ENCODE measurements around the gene USP17L12. TPM values are rescaled to one million over a fixed set of nuclear protein-coding genes. Genes with fewer than 3 reads are reported as not detected.
"Not testable (repeated sequence)": the region's sequence is repeated elsewhere in the genome, so short reads cannot be mapped to it uniquely, and the experiment has no call there.

The USP17L12 gene, protein sequence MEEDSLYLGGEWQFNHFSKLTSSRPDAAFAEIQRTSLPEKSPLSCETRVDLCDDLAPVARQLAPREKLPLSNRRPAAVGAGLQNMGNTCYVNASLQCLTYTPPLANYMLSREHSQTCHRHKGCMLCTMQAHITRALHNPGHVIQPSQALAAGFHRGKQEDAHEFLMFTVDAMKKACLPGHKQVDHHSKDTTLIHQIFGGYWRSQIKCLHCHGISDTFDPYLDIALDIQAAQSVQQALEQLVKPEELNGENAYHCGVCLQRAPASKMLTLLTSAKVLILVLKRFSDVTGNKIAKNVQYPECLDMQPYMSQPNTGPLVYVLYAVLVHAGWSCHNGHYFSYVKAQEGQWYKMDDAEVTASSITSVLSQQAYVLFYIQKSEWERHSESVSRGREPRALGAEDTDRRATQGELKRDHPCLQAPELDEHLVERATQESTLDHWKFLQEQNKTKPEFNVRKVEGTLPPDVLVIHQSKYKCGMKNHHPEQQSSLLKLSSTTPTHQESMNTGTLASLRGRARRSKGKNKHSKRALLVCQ
- not detected for total RNA-seq

DNA sequence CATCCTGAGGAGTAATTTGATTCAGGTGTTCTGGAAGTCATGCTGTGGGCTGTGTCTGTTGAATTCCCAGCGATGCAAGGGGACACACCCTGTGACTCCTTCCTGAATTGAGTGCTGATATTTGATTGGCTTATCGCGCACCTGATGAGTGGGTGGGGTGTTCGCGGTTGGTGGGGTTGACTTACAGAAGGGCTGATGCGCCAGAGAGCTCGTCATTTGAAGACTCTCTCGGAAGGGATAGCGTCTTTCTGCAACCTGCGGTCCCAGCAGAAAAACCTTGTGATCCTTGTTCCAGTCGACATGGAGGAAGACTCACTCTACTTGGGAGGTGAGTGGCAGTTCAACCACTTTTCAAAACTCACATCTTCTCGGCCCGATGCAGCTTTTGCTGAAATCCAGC lies at the start of gene USP17L12:
TSS of gene USP17L12 (plus strand) at position 301 of the 400 bp plus-strand sequence. CDS start at position 301, 0 bp downstream.
- intact Hi-C loops (cut with DNase I; ENCODE audit: low total_unique reads); H3K27ac ChIP-seq; H3K4me1 ChIP-seq; H3K27me3 ChIP-seq; DNase-seq; H3K9me3 ChIP-seq; H3K4me3 ChIP-seq; H3K36me3 ChIP-seq: not testable (repeated sequence)

DNA sequence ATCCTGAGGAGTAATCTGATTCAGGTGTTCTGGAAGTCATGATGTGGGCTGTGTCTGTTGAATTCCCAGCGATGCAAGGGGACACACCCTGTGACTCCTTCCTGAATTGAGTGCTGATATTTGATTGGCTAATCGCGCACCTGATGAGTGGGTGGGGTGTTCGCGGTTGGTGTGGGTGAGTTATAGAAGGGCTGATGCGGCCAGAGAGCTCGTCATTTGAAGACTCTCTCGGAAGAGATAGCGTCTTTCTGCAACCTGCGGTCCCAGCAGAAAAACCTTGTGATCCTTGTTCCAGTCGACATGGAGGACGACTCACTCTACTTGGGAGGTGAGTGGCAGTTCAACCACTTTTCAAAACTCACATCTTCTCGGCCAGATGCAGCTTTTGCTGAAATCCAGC lies 9.6 kb upstream of the USP17L12 start, which contains the start of gene USP17L10:
TSS of gene USP17L10 (plus strand) at position 301 of the 400 bp plus-strand sequence. CDS start at position 301, 0 bp downstream.
- H3K4me3 ChIP-seq; intact Hi-C loops (cut with DNase I; ENCODE audit: low total_unique reads); H3K27me3 ChIP-seq; H3K36me3 ChIP-seq; H3K4me1 ChIP-seq; DNase-seq; H3K9me3 ChIP-seq; H3K27ac ChIP-seq: not testable (repeated sequence)

DNA sequence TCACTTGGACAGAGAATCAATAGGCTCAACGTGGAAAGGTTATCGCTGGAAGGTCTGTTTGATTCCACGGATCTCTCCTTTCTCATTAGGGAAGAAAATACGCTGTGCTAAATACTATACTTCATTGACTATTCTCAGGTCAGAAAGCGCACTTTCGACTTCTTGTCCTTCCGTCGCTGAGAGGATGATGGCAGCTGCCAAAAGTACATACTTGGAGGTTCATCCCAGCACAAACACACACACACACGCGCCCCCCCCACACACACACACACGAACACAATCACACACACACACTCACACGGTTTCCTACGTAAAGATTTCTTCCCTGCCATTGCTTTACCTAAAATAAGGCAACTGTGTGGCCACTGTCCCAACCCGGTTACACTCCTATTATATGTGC lies 5.3 kb upstream of the USP17L12 start:
- H3K9me3 ChIP-seq; intact Hi-C loops (cut with DNase I; ENCODE audit: low total_unique reads): not testable (repeated sequence)

DNA sequence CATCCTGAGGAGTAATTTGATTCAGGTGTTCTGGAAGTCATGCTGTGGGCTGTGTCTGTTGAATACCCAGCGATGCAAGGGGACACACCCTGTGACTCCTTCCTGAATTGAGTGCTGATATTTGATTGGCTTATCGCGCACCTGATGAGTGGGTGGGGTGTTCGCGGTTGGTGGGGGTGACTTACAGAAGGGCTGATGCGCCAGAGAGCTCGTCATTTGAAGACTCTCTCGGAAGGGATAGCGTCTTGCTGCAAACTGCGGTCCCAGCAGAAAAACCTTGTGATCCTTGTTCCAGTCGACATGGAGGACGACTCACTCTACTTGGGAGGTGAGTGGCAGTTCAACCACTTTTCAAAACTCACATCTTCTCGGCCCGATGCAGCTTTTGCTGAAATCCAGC lies 4.8 kb upstream of the USP17L12 start, which contains the start of gene USP17L11:
TSS of gene USP17L11 (plus strand) at position 301 of the 400 bp plus-strand sequence. CDS start at position 301, 0 bp downstream.
- DNase-seq; H3K4me1 ChIP-seq; H3K27ac ChIP-seq; H3K36me3 ChIP-seq; H3K9me3 ChIP-seq; H3K4me3 ChIP-seq; H3K27me3 ChIP-seq; intact Hi-C loops (cut with DNase I; ENCODE audit: low total_unique reads): not testable (repeated sequence)

More for the DNA sequence above, 5.3 kb upstream of the USP17L12 start:
- not testable (repeated sequence) for H3K4me3 ChIP-seq, H3K36me3 ChIP-seq, H3K4me1 ChIP-seq, H3K27ac ChIP-seq, H3K27me3 ChIP-seq
- peak in 1 of 2 donors; percentile 9 for DNase-seq

DNA sequence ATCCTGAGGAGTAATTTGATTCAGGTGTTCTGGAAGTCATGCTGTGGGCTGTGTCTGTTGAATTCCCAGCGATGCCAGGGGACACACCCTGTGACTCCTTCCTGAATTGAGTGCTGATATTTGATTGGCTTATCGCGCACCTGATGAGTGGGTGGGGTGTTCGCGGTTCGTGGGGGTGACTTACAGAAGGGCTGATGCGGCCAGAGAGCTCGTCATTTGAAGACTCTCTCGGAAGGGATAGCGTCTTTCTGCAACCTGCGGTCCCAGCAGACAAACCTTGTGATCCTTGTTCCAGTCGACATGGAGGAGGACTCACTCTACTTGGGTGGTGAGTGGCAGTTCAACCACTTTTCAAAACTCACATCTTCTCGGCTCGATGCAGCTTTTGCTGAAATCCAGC lies 4.6 kb downstream of the USP17L12 start, which contains the start of gene USP17L13:
TSS of gene USP17L13 (plus strand) at position 301 of the 400 bp plus-strand sequence. CDS start at position 301, 0 bp downstream.
- H3K4me1 ChIP-seq; H3K36me3 ChIP-seq; H3K27me3 ChIP-seq; intact Hi-C loops (cut with DNase I; ENCODE audit: low total_unique reads); H3K4me3 ChIP-seq; H3K27ac ChIP-seq; DNase-seq; H3K9me3 ChIP-seq: not testable (repeated sequence)

DNA sequence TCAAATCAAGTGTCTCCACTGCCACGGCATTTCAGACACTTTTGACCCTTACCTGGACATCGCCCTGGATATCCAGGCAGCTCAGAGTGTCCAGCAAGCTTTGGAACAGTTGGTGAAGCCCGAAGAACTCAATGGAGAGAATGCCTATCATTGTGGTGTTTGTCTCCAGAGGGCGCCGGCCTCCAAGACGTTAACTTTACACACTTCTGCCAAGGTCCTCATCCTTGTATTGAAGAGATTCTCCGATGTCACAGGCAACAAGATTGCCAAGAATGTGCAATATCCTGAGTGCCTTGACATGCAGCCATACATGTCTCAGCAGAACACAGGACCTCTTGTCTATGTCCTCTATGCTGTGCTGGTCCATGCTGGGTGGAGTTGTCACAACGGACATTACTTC lies 10.3 kb downstream of the USP17L12 start:
- H3K4me1 ChIP-seq; H3K27ac ChIP-seq; H3K4me3 ChIP-seq; H3K36me3 ChIP-seq; H3K9me3 ChIP-seq; DNase-seq; intact Hi-C loops (cut with DNase I; ENCODE audit: low total_unique reads); H3K27me3 ChIP-seq: not testable (repeated sequence)

DNA sequence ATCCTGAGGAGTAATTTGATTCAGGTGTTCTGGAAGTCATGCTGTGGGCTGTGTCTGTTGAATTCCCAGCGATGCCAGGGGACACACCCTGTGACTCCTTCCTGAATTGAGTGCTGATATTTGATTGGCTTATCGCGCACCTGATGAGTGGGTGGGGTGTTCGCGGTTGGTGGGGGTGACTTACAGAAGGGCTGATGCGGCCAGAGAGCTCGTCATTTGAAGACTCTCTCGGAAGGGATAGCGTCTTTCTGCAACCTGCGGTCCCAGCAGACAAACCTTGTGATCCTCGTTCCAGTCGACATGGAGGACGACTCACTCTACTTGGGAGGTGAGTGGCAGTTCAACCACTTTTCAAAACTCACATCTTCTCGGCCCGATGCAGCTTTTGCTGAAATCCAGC lies 14.1 kb downstream of the USP17L12 start, which contains the start of gene USP17L15:
TSS of gene USP17L15 (plus strand) at position 301 of the 400 bp plus-strand sequence. CDS start at position 301, 0 bp downstream.
- DNase-seq; H3K36me3 ChIP-seq; H3K4me1 ChIP-seq; H3K9me3 ChIP-seq; H3K27ac ChIP-seq; intact Hi-C loops (cut with DNase I; ENCODE audit: low total_unique reads); H3K27me3 ChIP-seq; H3K4me3 ChIP-seq: not testable (repeated sequence)

DNA sequence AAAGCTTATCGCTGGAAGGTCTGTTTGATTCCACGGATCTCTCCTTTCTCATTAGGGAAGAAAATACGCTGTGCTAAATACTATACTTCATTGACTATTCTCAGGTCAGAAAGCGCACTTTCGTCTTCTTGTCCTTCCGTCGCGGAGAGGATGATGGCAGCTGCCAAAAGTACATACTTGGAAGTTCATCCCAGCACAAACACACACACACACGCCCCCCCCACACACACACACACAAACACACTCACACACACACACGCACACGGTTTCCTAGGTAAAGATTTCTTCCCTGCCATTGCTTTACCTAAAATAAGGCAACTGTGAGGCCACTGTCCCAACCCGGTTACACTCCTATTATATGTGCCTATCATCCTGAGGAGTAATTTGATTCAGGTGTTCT lies 18.5 kb downstream of the USP17L12 start:
- intact Hi-C loops (cut with DNase I; ENCODE audit: low total_unique reads); H3K9me3 ChIP-seq: not testable (repeated sequence)

DNA sequence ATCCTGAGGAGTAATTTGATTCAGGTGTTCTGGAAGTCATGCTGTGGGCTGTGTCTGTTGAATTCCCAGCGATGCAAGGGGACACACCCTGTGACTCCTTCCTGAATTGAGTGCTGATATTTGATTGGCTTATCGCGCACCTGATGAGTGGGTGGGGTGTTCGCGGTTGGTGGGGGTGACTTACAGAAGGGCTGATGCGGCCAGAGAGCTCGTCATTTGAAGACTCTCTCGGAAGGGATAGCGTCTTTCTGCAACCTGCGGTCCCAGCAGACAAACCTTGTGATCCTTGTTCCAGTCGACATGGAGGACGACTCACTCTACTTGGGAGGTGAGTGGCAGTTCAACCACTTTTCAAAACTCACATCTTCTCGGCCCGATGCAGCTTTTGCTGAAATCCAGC lies 23.6 kb downstream of the USP17L12 start, which contains the start of gene USP17L17:
TSS of gene USP17L17 (plus strand) at position 301 of the 400 bp plus-strand sequence. CDS start at position 301, 0 bp downstream.
- H3K27me3 ChIP-seq; H3K4me3 ChIP-seq; H3K4me1 ChIP-seq; H3K9me3 ChIP-seq; DNase-seq; intact Hi-C loops (cut with DNase I; ENCODE audit: low total_unique reads); H3K27ac ChIP-seq; H3K36me3 ChIP-seq: not testable (repeated sequence)

More for the DNA sequence above, 18.5 kb downstream of the USP17L12 start:
- not testable (repeated sequence) for H3K27ac ChIP-seq, H3K4me1 ChIP-seq, H3K4me3 ChIP-seq, H3K36me3 ChIP-seq, H3K27me3 ChIP-seq
- peak in 1 of 2 donors; percentile 5 for DNase-seq

DNA sequence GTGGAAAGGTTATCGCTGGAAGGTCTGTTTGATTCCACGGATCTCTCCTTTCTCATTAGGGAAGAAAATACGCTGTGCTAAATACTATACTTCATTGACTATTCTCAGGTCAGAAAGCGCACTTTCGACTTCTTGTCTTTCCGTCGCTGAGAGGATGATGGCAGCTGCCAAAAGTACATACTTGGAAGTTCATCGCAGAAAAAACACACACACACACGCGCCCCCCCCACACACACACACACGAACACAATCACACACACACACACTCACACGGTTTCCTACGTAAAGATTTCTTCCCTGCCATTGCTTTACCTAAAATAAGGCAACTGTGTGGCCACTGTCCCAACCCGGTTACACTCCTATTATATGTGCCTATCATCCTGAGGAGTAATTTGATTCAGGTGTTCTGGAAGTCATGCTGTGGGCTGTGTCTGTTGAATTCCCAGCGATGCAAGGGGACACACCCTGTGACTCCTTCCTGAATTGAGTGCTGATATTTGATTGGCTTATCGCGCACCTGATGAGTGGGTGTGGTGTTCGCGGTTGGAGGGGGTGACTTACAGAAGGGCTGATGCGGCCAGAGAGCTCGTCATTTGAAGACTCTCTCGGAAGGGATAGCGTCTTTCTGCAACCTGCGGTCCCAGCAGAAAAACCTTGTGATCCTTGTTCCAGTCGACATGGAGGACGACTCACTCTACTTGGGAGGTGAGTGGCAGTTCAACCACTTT lies 28.2 kb downstream of the USP17L12 start, which contains the start of gene USP17L18:
TSS of gene USP17L18 (plus strand) at position 678 of the 728 bp plus-strand sequence. CDS start at position 678, 0 bp downstream.
- H3K4me3 ChIP-seq; H3K9me3 ChIP-seq; H3K4me1 ChIP-seq; H3K27me3 ChIP-seq; H3K27ac ChIP-seq; intact Hi-C loops (cut with DNase I; ENCODE audit: low total_unique reads); H3K36me3 ChIP-seq: not testable (repeated sequence)
- DNase-seq, result peak in 1 of 2 donors; percentile 16

DNA sequence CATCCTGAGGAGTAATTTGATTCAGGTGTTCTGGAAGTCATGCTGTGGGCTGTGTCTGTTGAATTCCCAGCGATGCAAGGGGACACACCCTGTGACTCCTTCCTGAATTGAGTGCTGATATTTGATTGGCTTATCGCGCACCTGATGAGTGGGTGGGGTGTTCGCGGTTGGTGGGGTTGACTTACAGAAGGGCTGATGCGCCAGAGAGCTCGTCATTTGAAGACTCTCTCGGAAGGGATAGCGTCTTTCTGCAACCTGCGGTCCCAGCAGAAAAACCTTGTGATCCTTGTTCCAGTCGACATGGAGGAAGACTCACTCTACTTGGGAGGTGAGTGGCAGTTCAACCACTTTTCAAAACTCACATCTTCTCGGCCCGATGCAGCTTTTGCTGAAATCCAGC lies 33.1 kb downstream of the USP17L12 start, which contains the start of gene USP17L19:
TSS of gene USP17L19 (plus strand) at position 301 of the 400 bp plus-strand sequence. CDS start at position 301, 0 bp downstream.
- H3K27ac ChIP-seq; H3K4me3 ChIP-seq; H3K36me3 ChIP-seq; intact Hi-C loops (cut with DNase I; ENCODE audit: low total_unique reads); H3K27me3 ChIP-seq; DNase-seq; H3K4me1 ChIP-seq; H3K9me3 ChIP-seq: not testable (repeated sequence)

DNA sequence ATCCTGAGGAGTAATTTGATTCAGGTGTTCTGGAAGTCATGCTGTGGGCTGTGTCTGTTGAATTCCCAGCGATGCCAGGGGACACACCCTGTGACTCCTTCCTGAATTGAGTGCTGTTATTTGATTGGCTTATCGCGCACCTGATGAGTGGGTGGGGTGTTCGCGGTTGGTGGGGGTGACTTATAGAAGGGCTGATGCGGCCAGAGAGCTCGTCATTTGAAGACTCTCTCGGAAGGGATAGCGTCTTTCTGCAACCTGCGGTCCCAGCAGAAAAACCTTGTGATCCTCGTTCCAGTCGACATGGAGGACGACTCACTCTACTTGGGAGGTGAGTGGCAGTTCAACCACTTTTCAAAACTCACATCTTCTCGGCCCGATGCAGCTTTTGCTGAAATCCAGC lies 37.9 kb downstream of the USP17L12 start, which contains the start of gene USP17L20:
TSS of gene USP17L20 (plus strand) at position 301 of the 400 bp plus-strand sequence. CDS start at position 301, 0 bp downstream.
- H3K36me3 ChIP-seq; H3K9me3 ChIP-seq; DNase-seq; H3K4me3 ChIP-seq; H3K27ac ChIP-seq; intact Hi-C loops (cut with DNase I; ENCODE audit: low total_unique reads); H3K27me3 ChIP-seq; H3K4me1 ChIP-seq: not testable (repeated sequence)

Measured in uterus (tissue), 4 donors.